Calu3 (cell line): ENCODE results near the gene FKBP6. TPM values are rescaled to one million over a fixed set of nuclear protein-coding genes. Genes with fewer than 3 reads are reported as not detected.
"Not testable (repeated sequence)": the region's sequence is repeated elsewhere in the genome, so short reads cannot be mapped to it uniquely, and the experiment has no call there.

Source experiments
- BruUV-seq: library from RNA; stranded (reverse); fragments of 400-500 nt; replicated peaks from 2 replicates; lab custom pipeline; 2021; lab: Mats Ljungman, UMichigan
- CTCF ChIA-PET: fragments of 300-600 bp; sonication (Branson Sonifier 250); formaldehyde crosslinking; loops from one replicate; lab custom pipeline; 2022; ENCODE audit warnings: antibody characterized with exemption; lab: Charles Lee
- DNase-seq: peaks from one replicate; pipeline ENCODE4 v3.0.0; 2022
- H3K27ac Mint-ChIP-seq: one replicate; pipeline ENCODE4 v1.8.0; 2022; ENCODE audit warnings: mixed read lengths; ENCODE audit not compliant: unreplicated experiment
- H3K27me3 Mint-ChIP-seq: one replicate; pipeline ENCODE4 v1.8.0; 2022; ENCODE audit warnings: mixed read lengths; ENCODE audit not compliant: unreplicated experiment
- H3K36me3 Mint-ChIP-seq: one replicate; pipeline ENCODE4 v1.8.0; 2022; ENCODE audit warnings: mild to moderate bottlenecking, moderate library complexity, mixed read lengths; ENCODE audit not compliant: insufficient read depth, unreplicated experiment
- H3K4me1 Mint-ChIP-seq: one replicate; pipeline ENCODE4 v1.8.0; 2022; ENCODE audit warnings: mild to moderate bottlenecking, low read depth, mixed read lengths; ENCODE audit not compliant: unreplicated experiment
- H3K4me3 Mint-ChIP-seq: one replicate; pipeline ENCODE4 v1.8.0; 2022; ENCODE audit warnings: mild to moderate bottlenecking, low read depth, moderate library complexity, mixed read lengths; ENCODE audit not compliant: unreplicated experiment
- H3K9me3 Mint-ChIP-seq: one replicate; pipeline ENCODE4 v1.8.0; 2022; ENCODE audit warnings: low read depth, mixed read lengths; ENCODE audit not compliant: unreplicated experiment
- intact Hi-C: fragments of 100-400 bp; cut with micrococcal nuclease; formaldehyde crosslinking; loops from one replicate; pipeline ENCODE4 v1.10.0; 2022; ENCODE audit not compliant: unreplicated experiment
- total RNA-seq: library from RNA; stranded (reverse); gene quantifications from 2 replicates; pipeline ENCODE4 v1.2.3, GENCODE V29; 2022
- TF ChIP-seq, protein P1 (sequence below): fragments of 200-600 bp; IDR thresholded peaks from one replicate; pipeline ENCODE4 v1.8.0; 2022; ENCODE audit warnings: antibody characterized with exemption; ENCODE audit not compliant: unreplicated experiment

Gene FKBP6
- total RNA-seq, 1 experiment from 2014 or later, result not detected

DNA sequence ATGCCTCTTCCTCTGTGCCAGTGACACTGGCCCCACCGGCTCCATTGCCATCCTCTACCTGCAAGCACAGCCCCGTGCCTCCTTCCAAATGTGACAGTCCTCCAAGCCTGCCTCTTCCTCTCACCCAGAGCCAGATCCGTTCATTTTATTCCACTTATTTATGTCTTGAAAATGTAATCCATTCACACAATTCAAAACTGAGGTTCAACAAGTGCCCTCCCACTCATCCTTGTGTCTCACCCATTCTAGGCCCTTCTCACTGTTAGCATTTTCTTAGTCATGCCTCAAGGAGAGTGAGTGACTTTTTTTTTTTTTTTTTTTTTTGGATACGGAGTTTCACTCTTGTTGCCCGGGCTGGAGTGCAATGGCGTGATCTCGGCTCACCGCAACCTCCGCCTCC lies 41.7 kb downstream of the FKBP6 start:
- DNase-seq, result no peak
- H3K36me3 Mint-ChIP-seq, result no peaks in the 10 kb centered on the region
- H3K27me3 Mint-ChIP-seq, result peaks cover 13% of the 10 kb centered on the region
- H3K9me3 Mint-ChIP-seq, result no peaks in the 10 kb centered on the region
- intact Hi-C loops, result no loop called here
- no peak overlapping the region for H3K4me3 Mint-ChIP-seq
- H3K27ac Mint-ChIP-seq, result no peak overlapping the region
- no peaks in the 10 kb centered on the region for H3K4me1 Mint-ChIP-seq
- CTCF ChIA-PET, result interaction anchor here (0.5 kb wide), 1 partner anchor 31 kb away, joined by 4 read pairs; no protein-coding TSS in a partner anchor
- TF ChIP-seq, protein P1, sequence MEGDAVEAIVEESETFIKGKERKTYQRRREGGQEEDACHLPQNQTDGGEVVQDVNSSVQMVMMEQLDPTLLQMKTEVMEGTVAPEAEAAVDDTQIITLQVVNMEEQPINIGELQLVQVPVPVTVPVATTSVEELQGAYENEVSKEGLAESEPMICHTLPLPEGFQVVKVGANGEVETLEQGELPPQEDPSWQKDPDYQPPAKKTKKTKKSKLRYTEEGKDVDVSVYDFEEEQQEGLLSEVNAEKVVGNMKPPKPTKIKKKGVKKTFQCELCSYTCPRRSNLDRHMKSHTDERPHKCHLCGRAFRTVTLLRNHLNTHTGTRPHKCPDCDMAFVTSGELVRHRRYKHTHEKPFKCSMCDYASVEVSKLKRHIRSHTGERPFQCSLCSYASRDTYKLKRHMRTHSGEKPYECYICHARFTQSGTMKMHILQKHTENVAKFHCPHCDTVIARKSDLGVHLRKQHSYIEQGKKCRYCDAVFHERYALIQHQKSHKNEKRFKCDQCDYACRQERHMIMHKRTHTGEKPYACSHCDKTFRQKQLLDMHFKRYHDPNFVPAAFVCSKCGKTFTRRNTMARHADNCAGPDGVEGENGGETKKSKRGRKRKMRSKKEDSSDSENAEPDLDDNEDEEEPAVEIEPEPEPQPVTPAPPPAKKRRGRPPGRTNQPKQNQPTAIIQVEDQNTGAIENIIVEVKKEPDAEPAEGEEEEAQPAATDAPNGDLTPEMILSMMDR, result no peak
- BruUV-seq, result no TSS peak

DNA sequence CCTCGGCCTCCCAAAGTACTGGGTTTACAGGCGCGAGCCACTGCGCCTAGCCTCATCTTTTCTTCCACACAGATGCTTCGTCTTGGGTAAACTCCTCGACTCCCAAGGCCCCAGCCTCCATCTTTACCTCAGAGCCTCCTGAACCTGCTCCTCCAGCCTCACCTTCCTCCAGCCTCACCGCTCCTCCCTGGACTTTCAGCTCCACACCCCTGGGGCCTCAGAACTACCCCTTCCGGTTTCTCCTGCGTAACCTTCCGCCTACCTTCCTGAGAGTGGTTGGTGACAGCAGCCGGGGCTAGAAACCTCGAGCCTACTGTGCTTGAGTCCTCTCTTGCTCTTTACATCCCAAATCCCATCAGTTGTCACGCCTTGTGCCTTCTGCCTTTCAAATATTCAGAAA lies 45.8 kb downstream of the FKBP6 start:
- CTCF ChIA-PET, result no interaction called here
- Mint-ChIP-seq H3K36me3 (no peaks in the 10 kb centered on the region), H3K4me3 (no peak overlapping the region), H3K27me3 (peaks cover 30% of the 10 kb centered on the region), H3K4me1 (no peaks in the 10 kb centered on the region), H3K9me3 (no peaks in the 10 kb centered on the region), H3K27ac (no peak overlapping the region)
- no TSS peak for BruUV-seq
- TF ChIP-seq, protein P1, result no peak
- intact Hi-C loops, result no loop called here
- no peak for DNase-seq

DNA sequence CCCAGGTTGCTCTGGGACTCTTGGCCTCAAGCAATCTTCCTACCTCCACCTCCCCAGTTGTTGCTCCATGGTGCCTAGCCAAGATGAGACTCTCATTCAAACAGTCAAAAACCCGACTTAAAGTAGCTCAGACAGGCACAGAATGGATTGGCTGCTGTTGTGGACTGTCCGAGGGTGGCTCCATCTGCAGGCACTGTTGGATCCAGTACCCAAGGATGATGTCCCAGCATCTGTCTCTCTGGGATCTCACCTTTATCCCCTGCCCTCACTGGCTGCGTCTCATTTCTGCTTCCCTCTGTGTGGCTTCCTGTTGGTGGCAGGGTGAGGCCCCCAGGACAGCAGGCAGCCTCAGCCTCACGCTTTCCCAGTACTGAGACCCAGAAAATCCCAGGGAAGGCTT lies 48.3 kb downstream of the FKBP6 start:
- H3K4me3 Mint-ChIP-seq, H3K4me1 Mint-ChIP-seq, DNase-seq, H3K9me3 Mint-ChIP-seq, CTCF ChIA-PET, H3K27ac Mint-ChIP-seq, BruUV-seq, intact Hi-C loops, H3K36me3 Mint-ChIP-seq: not testable (repeated sequence)
- H3K27me3 Mint-ChIP-seq, result peaks cover 37% of the 10 kb centered on the region

DNA sequence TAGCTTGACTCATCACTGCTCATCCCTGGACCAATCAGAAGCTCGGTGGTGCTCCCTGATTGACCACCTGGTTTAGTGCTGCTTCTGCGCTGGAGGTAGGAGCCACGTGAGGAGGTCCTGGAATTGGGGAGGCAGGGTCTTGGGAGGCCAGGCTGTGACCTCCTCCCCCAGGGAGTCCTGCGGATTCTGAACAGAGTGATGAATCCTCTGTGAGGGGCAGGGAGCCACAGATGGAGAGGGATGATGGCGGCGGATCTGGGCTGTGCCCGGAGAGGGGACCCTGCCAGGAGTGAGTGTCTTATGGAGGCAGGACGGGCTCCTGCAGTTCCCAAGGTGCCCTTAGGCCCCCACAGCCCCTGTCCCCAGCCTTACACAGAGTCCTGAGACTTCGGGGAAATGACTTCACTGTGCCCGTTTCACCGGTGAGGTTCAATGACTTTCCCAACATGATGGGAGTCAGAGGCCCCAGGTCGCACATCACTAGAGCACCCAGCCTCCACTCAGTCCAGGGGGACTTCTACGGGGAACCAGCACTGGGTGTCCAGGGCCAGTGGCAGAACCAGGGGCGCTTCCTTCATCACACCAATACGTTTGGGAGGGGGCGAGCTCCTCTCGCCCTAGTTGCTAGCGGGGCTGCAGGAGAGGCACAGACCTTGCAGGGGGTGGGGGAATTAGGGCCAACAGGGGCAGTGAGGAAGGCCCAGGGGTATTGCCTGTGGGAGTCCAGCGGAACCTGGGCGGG lies 48.9 kb downstream of the FKBP6 start:
- Mint-ChIP-seq H3K27me3 (peaks cover 42% of the 10 kb centered on the region), H3K4me1 (no peaks in the 10 kb centered on the region)
- DNase-seq, result no peak

DNA sequence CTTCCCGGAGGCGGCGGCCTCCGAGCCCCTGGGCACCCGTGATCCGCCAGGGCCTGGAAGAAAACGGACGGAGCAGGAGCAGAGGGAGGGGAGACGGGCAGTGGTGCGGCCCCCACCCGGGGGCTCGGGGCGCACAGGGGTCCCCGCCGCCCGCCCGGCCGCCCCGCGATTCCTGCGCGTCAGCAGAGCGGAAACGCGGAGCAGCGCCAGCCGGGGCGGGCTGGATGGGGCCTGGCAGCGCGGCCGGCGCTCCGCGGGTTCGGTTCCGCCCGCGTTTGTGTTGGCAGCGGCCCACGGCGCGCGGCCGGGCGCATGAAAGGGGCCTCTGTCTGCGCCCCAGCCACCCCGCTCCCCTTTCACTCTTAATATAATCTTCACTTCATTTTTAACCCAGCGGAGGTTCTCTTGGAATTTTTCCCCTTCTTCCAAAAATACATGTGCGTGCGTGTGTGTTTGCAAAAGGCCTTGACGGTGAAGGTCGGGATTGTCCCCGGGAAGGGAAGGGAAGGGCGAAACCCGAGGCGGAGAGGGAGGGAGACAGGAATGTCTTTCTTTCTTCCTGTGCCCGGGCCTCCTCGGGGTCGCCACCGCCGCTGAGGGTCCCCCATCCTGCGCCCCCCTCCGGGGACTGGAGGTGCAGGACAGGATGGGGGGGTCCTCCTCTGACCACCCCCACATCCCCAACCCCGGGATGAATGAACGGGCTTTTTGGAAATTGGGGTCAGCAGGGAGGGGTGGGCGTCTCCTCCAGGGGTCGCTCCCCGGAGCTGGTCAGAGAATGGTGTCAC lies 49.6 kb downstream of the FKBP6 start:
- peaks cover 43% of the 10 kb centered on the region for H3K27me3 Mint-ChIP-seq
- H3K4me1 Mint-ChIP-seq, CTCF ChIA-PET, H3K9me3 Mint-ChIP-seq, H3K27ac Mint-ChIP-seq, H3K36me3 Mint-ChIP-seq, DNase-seq, H3K4me3 Mint-ChIP-seq, intact Hi-C loops, BruUV-seq: not testable (repeated sequence)

More for the DNA sequence above, 48.9 kb downstream of the FKBP6 start:
- no peak overlapping the region for H3K4me3 Mint-ChIP-seq
- H3K27ac Mint-ChIP-seq, result no peak overlapping the region
- no peaks in the 10 kb centered on the region for H3K9me3 Mint-ChIP-seq
- intact Hi-C loops, result no loop called here
- CTCF ChIA-PET, result no interaction called here
- no TSS peak for BruUV-seq
- TF ChIP-seq, protein P1, result no peak
- H3K36me3 Mint-ChIP-seq, result no peaks in the 10 kb centered on the region
